Fibroblast of skin of scalp (primary cell): ENCODE results near the gene SHC2.
"Not testable (repeated sequence)": the region's sequence is repeated elsewhere in the genome, so short reads cannot be mapped to it uniquely, and the experiment has no call there.

Source experiments
- DNase-seq: peaks from one replicate; pipeline ENCODE4 v3.0.0-alpha.2; 2013

SHC2 gene

GRCh38 chr19:492091-492531 lies 31.3 kb upstream of the SHC2 start:
- DNase-seq = no peak

GRCh38 chr19:491146-491741 lies 30.4 kb upstream of the SHC2 start:
- DNase-seq = no peak

- DNase-seq = peak; percentile 45
Measured at GRCh38 chr19:489418-490196, 28.8 kb upstream of the SHC2 start.

- peak; percentile 96 for DNase-seq
Measured at GRCh38 chr19:488505-489417, 27.9 kb upstream of the SHC2 start.

GRCh38 chr19:485583-486236 lies 24.9 kb upstream of the SHC2 start:
- DNase-seq = peak; percentile 17

GRCh38 chr19:485077-485476 lies 24.2 kb upstream of the SHC2 start:
- no peak for DNase-seq

GRCh38 chr19:484494-484893 lies 23.7 kb upstream of the SHC2 start:
- DNase-seq = no peak

GRCh38 chr19:483332-484072 lies 22.7 kb upstream of the SHC2 start:
- no peak for DNase-seq

- DNase-seq = no peak
Measured at GRCh38 chr19:482186-483041, 21.6 kb upstream of the SHC2 start.

GRCh38 chr19:481100-481499 lies 20.3 kb upstream of the SHC2 start:
- not testable (repeated sequence) for DNase-seq

- peak; percentile 77 for DNase-seq
Measured at GRCh38 chr19:480016-480855, 19.4 kb upstream of the SHC2 start.

- no peak for DNase-seq
Measured at GRCh38 chr19:478976-479375, 18.1 kb upstream of the SHC2 start.

GRCh38 chr19:478236-478903 lies 17.5 kb upstream of the SHC2 start:
- no peak for DNase-seq

GRCh38 chr19:475360-475759 lies 14.5 kb upstream of the SHC2 start:
- DNase-seq = no peak

- no peak for DNase-seq
Measured at GRCh38 chr19:474126-475078, 13.6 kb upstream of the SHC2 start.

GRCh38 chr19:472005-472858 lies 11.4 kb upstream of the SHC2 start:
- no peak for DNase-seq

GRCh38 chr19:470701-471100 lies 9.9 kb upstream of the SHC2 start:
- no peak for DNase-seq
